HG03108 (cell line): ENCODE measurements around the gene CCDC185.

Experiments
- ATAC-seq: cut with Tn5 transposase; IDR thresholded peaks from one replicate; pipeline ENCODE4 v1.9.1; 2021; ENCODE audit warnings: moderate library complexity; ENCODE audit not compliant: unreplicated experiment

Gene CCDC185

GRCh38 chr1:223393275-223394214, at the start of gene CCDC185:
Gene CCDC185 (plus strand): TSS chr1:223393415. CDS start chr1:223393476, 61 bp downstream.
- no peak for ATAC-seq

DNA sequence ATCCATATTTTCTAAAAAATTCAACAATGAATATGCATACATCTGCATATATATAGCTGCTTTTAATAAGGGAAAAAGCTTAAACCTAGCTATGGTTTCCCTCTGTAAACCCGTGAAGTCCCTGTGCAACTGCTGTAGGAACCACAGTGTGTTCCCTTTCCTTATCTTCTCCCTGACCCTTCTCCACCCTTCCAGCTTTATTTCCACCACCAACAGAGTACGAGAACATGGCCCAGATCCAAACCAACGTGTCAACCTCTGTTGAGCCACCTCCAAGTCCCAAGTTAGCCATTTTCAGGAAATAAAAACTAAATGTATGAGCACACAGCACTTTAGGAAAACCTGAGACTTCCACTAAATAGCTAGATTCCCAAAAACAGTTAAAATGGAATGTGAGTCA, 49.5 kb upstream of the CCDC185 start:
- ATAC-seq, result no peak

GRCh38 chr1:223344491-223344890, 48.7 kb upstream of the CCDC185 start:
- no peak for ATAC-seq

- ATAC-seq, result no peak
Observed at GRCh38 chr1:223345720-223346119, 47.5 kb upstream of the CCDC185 start.

DNA sequence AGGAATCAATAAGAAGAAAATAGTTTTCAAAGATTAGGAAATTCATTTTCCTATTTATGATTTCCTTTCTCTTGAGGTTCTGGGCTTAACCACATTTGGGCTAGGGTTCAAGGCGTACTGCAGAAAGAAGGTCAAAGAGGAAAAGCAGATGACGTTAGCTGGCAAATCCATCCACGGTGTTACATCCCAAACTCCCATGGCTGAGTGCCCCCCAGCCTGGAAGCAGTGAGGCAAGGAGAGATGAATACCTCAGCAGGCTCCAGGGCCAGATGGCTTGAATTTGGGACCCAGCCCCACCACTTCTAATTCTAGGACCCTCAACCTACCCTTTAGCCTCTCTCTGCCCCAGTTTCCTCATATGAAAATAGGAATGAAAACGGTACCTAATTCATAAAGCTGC, 46.9 kb upstream of the CCDC185 start:
- ATAC-seq, result no peak

DNA sequence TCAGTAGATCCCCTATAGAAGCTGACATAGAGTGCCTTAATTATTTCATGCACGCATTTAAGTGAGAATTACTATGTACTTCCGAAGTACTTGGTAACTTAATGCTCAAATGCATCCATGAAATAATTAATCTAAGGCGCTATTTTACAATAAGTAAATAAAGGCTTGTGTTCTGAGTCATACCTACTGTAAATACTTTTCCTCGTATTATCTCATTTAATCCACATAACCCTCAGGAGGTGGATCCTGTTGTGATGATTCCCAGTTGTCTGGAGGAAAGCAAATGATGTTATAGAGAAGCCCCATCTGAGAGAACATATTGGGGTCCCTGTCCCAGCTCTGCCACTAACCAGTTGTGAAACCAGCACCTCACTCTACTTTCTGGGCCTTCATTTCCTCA, 45.6 kb upstream of the CCDC185 start:
- ATAC-seq, result no peak

- ATAC-seq, result no peak
Observed at GRCh38 chr1:223348439-223348838, 44.8 kb upstream of the CCDC185 start.

- no peak for ATAC-seq
Observed at GRCh38 chr1:223349241-223349640, 44.0 kb upstream of the CCDC185 start.

DNA sequence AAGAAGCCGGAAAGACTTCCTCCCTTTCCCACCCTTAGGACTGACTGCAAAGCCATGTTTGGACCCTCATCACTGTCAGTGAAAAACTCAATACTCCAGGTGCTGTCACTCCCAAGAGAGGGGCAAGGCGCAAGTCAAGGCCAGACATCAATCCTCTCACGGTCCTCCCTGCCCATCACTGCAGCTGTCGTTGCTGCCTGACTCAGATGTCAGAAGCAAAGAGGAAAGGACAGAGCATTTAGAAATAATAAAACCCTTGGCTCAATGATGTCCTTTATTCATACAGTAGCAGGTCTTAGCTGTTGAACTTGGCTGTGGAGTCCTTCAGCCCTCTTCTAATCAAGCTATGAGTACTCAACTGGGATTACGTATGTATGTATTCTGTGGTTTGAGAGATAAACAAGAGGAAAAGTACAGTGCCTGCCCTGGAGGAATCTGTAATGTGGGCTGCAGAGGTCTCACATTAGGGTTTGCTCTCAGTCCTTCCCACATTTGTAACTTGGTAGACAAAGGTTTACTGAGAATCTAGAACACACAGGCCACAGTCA, 42.8 kb upstream of the CCDC185 start:
- ATAC-seq, result no peak

- ATAC-seq, result no peak
Observed at GRCh38 chr1:223352944-223353343, 40.3 kb upstream of the CCDC185 start.

- no peak for ATAC-seq
Observed at GRCh38 chr1:223353939-223354338, 39.3 kb upstream of the CCDC185 start.

DNA sequence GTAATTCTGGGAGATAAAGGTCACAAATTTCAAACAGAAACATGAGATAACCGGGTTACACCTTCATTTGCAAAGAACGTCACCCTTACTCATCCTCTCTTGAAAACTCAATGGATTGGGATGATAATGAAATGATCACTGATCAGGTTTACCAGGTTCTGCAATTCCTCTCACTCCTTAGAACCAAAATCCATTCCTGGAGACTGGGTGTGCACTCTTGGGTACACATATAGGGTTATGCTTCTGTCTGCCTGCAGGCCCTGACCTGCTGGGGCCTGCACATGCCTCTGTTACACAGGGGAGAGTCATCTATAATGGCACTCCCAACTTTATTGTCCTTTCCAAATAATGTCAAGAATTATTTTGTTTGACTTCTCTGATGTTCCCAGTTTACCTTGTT, 37.5 kb upstream of the CCDC185 start:
- no peak for ATAC-seq

DNA sequence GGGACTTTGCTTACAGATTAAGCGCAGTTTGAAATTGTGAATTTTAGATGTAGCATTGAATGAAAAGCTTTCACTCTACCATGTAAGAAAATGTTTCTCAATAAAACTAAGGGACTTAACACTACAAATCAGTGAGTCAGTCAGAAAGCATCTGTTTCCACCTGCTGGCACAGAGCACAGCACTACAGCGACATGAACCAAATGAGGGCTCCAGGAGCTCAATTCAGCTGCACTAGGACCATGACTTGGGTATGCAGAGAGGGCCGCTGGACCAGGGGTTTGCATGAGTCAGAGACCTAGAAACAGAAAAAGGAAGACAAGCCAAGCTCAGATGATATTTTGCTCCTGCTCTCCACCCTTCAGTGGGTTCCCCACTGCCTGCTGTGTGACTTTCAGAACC, 34.4 kb upstream of the CCDC185 start:
- ATAC-seq, result no peak

- no peak for ATAC-seq
Observed at GRCh38 chr1:223363057-223363855, 30.0 kb upstream of the CCDC185 start.

- no peak for ATAC-seq
Observed at GRCh38 chr1:223363856-223364684, 29.1 kb upstream of the CCDC185 start, which contains the start of gene SUSD4. Gene SUSD4 (minus strand): TSS chr1:223364176. CDS start chr1:223363425, 751 bp downstream.

DNA sequence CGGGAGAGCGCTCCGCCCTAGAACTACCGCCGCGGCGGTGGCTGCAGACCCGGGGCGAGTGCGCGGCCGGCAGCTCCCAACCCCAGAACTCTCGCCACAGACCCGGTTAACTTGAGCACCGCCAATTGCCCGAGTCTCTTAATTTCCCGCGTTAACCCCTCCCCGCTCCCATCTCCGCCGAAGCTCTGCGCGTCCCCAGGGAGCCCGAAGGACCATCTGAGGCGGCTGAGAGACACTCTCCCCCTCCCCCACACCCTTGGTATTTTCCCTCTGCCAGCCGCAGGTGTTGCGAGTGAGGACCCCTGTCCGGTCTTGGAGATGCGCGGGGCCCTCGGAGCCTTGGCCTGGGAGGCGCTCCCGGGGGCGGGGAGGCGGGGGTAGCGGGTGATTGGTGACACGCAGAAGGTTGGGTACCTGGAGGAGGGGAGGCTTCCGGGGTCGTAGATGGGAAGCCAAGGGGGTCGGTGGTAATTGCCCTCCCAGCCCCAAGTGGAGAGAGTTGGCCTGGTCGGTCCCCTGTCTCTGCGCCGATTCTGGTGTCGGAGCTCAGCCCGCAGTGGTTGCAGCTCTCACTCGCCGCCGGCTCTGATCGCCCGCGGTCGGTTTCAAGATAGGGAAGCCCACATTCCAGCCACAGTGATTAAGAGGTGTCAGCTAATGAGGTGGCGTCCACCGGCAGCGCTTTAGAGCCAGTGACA, 28.4 kb upstream of the CCDC185 start:
- no peak for ATAC-seq

DNA sequence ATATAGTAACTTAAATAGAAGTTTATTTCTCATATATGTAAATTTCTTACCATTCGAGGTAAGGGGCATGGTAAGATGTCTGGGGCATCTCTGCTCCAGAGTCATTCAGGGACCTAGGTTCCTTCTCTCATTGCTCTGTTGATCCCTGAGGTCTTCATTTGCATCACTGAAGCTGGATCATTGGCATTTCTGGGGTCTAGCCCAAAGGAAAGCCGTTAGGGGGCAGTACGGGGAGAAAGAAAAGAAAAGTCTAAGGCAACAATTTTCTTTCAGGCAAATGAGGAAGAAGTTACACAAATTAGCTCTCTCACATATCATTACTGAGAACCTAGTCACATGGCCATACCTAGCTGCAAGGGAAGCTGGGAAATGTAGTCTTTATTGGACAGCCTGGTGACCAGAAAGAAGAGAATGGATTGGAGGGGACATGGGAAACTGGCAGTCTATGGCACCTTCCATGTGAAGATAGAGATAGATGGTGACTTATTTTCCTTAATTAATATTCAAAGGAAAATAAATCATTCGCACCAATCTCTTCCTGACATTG, 19.1 kb upstream of the CCDC185 start:
- no peak for ATAC-seq

DNA sequence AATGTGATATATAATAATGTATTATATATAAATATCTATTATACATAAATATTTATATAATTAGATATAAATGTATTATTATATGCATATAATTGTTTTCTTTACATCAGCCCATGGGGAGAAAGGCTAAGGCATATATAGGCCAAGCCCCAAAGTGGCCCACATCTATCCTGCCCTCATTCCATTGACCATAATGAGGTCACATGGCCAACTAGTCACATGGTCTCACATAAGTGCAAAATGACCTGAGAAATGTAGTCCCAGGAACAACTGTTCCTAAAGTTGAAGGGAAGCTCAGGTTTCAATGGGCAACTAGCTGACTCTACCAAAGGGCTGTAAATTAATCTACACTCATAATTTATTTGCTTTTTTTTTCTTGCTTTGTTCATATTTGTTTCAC, 14.5 kb upstream of the CCDC185 start:
- ATAC-seq, result no peak

GRCh38 chr1:223386013-223386412, 7.2 kb upstream of the CCDC185 start:
- no peak for ATAC-seq

DNA sequence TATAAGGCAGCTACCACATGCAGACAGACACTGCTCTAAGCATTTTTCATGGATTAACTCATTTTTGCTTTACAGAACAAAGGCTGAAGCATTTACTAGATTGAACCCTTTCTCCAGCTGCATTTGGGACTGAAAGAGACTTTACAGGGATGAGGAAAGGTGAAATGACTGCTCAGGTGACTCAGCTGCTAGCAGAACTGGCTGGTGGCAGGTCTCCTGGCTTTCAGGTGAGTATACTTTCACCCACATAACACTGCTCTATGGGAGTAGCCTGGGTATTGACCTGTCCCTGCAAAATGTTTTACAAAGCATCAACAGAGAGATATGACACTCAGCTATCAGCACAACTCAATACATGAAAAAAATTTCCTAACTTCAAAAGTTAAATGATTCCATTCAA, 2.6 kb upstream of the CCDC185 start:
- ATAC-seq, result no peak
